Renal cortex interstitium (tissue), 11 donors: Measurements from ENCODE around the gene PIM1. TPM values are rescaled to one million over a fixed set of nuclear protein-coding genes. Genes with fewer than 3 reads are reported as not detected.

Experiments
- DNase-seq, 11 donors: peaks; one replicate each; pipeline ENCODE4 v3.0.0-alpha.2; 2013; ENCODE audit warnings: low read depth in 9 of 11, low spot score in 4 of 11; ENCODE audit errors: extremely low read depth in 1 of 11
- polyA plus RNA-seq, 3 donors: library from polyadenylated mRNA; unstranded; fragments of 120-200 nt; gene quantifications; one replicate each; pipeline ENCODE4 v1.2.1, GENCODE V29; 2013; ENCODE audit not compliant: insufficient read length in 3 of 3

The PIM1 gene
- polyA plus RNA-seq, 3 donors: 22.4 to 27.9 (median 26.2) TPM

- no peak for DNase-seq
Observed at GRCh38 chr6:37134396-37135191, 35.4 kb upstream of the PIM1 start.

DNA sequence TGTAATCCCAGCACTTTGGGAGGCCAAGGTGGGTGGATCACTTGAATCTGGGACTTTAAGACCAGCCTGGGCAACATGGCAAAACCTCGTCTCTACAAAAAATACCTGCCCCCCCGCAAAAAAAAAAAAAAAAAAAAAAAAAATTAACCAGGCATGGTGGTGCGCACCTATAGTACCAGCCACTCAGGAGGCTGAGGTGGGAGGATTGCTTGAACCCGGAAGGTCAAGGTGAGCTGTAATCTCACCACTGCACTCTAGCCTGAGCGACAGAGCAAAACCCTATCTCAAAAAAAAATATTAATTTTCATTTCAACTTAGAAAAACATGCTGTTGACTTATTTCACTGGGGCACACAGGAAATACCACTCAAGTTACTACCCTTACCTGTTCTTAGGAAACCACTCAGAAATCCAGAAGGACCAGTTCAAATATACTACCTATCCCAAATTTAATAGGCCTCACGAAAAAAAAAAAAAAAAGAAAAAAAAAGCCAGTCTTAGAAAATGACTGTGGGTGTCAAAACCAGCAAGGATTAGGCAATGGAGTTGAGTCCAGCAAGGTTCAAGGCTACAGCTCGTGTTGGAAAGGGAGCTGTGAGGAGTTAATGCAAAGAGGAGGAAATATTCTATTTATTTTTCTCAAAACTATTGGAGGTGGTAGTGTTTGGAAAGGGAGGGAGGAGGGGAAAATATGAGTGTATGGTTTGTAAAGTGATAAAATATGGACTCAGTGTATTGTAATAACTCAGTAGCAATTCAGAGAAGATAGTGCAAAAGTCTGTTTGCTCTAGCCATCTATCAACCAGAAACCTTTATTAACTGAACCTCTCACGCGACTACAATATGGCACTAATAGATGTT is 33.9 kb upstream of the PIM1 start:
- DNase-seq: no peak

DNA sequence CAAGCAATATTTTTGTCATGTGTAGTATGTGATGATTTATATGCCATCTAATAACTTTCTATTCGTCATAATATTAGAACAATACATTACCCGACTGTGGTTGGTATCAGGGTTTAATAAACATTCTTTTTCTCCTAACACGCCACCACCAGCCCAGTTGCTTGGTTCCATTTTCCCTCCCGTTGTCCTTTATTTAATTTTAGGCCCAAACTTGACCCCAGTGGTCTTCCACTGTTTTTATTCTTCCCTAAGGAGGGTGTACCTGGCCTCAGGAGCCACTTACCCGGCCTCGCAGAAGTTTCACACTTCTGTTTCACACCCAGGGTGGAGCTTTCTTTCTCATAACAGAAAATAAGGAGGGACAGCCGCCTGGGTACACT is 33.1 kb upstream of the PIM1 start:
- DNase-seq: no peak

- peak in 10 of 11 donors; percentile 73 to 93 (median 84) for DNase-seq
Observed at GRCh38 chr6:37137201-37138090, 32.5 kb upstream of the PIM1 start.

DNA sequence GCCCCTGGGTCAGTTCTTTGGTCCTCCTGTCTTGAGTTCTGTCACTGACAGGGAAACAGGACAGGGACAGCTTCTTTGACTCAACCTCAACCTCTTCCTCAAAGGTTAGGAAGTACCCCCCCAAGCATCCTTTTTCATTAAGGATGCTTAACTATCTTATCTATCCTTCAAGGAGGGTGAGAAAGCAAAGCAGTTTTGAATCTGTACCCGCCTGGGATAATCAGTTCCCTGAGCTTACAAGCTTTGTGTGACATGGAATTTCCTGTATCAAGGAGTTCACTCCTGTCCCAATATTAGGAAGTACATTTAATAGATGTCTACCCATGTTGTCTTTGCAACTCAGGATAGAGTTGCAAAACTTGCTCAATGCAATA is 31.1 kb upstream of the PIM1 start:
- DNase-seq: no peak

- DNase-seq: no peak
Observed at GRCh38 chr6:37139230-37139962, 30.6 kb upstream of the PIM1 start.

DNA sequence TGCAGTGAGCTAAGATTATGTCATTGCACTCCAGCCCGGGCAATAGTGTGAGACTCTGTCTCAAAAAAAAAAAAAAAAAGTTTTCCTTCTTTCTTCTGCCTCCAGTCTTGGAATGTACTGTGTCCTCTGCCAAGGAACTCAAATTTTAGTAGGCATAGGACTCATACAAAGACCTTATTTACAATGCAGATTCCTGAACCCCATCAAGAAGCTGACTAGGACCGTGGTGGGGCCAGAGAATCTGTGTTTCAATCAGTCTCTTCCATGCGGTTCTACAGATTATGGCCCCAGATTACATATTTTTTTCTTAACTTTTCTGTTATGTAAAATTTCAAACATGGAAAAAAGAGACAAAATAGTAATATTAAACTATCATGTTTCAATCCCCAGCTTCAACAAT is 29.8 kb upstream of the PIM1 start:
- no peak for DNase-seq

DNA sequence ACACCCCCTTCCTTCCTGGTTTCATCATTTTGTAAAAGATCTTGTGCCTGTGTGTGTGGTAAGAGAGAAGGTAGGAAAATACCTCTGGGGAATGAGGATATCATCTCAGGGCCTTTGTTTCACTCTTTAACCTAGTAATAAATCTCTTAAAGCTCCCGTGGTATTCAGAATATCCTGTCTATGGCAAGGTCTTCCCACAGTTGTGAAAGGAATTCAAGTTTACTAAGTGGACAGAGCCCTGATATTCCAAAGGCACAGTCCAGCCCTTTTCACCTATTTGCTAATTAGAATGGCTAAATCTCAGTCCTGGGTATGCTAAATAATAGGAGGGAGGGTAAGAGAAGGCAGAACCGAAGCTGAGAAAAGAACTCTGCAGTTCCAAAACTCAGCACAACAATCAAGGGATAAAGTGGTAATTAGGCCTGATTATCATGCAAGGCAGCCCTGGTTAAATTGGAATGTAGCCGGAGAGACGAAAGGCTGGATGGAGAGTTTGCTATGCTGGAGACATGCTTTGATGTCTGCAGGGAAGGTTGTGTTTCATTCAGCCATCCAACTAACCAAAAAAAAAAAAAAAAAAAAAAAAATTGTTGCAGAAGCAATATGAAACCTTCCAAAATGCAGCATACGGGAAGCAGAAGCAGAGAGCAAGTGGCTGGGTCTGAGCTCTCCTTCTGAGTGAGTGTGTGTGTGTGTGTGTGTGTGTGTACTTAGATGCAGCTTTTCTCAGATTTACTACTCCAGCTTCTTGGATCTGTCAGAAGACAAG is 28.5 kb upstream of the PIM1 start:
- DNase-seq: peak in 1 of 11 donors; percentile 41

GRCh38 chr6:37142050-37142614 is 27.8 kb upstream of the PIM1 start:
- no peak for DNase-seq

- DNase-seq: no peak
Observed at GRCh38 chr6:37143585-37143984, 26.4 kb upstream of the PIM1 start.

- no peak for DNase-seq
Observed at GRCh38 chr6:37145443-37145842, 24.5 kb upstream of the PIM1 start.

GRCh38 chr6:37146735-37147157 is 23.2 kb upstream of the PIM1 start:
- no peak for DNase-seq

DNA sequence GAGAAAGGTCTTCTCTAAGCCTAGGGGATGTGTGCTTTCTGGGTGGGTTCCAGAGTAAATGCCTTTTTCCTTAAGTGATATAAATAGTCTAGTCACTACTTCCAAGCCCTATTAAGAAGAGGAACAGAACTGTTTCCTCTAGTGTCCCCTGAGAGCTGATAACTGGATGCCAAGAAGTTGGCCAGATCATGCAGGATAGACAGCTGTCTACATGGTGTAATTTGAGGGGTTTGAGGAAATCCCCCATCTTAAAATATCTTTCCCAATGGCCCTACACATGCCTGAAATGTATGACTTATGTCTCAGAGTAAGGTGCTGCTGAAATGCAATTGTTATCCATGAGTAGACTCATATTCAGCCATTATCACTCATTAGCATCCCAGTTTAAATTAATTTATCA is 20.2 kb upstream of the PIM1 start:
- DNase-seq: no peak

DNA sequence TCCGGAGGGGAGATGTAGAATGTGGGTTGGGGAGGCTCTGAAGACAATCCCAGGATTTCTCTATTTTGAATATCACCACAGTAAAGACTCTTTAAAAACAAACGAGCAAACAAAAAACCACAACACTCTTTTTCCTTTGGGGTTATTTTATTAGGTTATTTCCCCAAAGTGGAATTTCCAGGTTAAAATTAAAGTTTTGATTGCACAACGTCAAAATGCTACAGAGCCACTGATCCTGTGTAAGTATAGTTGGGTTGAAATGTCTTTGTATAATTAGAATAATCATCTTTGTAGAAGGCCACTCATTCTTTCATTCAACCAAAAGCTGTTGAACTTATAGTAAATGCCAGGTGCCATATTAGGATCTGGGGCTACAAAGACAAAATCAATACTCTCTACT is 19.6 kb upstream of the PIM1 start:
- no peak for DNase-seq

GRCh38 chr6:37155394-37156312 is 14.3 kb upstream of the PIM1 start:
- no peak for DNase-seq

DNA sequence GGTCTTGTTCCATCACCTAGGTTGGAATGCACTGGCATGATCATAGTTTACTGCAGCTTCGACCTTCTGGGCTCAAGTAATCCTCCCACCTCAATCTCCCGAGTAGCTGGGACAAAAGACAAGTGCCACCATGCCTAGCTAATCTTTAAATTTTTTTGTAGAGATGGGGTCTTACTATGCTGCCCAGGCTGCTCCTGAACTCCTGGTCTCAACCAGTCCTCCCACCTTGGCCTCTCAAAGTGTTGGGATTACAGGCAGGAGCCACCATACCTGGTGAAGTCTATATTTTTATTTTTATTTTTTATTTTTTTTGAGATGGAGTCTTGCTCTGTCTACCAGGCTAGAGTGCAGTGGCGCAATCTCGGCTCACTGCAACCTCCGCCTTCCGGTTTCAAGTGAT is 11.4 kb upstream of the PIM1 start:
- no peak for DNase-seq
